ENCODE results near the gene MOCS1.

MOCS1 gene

GRCh38 chr6:39898625-39899024, 35.6 kb downstream of the MOCS1 start:
- no peak overlapping the region for H3K9ac ChIP-seq (ENCODE audit: low read depth, low read length)
- no peaks in the 10 kb centered on the region for H3K36me3 ChIP-seq (ENCODE audit: control insufficient read depth, insufficient read depth, low read length)

GRCh38 chr6:39897698-39898097, 36.6 kb downstream of the MOCS1 start:
- H3K27me3 ChIP-seq (ENCODE audit: control insufficient read depth, insufficient read depth, low read length): no peaks in the 10 kb centered on the region
- peaks cover 5% of the 10 kb centered on the region for H3K4me1 ChIP-seq (ENCODE audit: control insufficient read depth, insufficient read depth, low read length)
- H3K9ac ChIP-seq (ENCODE audit: low read depth, low read length): no peak overlapping the region
- no peaks in the 10 kb centered on the region for H3K36me3 ChIP-seq (ENCODE audit: control insufficient read depth, insufficient read depth, low read length)
- H3K4me3 ChIP-seq (ENCODE audit: low read depth, low read length): no peak overlapping the region
- no peaks in the 10 kb centered on the region for H3K9me3 ChIP-seq (ENCODE audit: control insufficient read depth, insufficient read depth, low read length)

More at GRCh38 chr6:39898625-39899024, 35.6 kb downstream of the MOCS1 start:
- Histone ChIP-seq H3K4me1 (ENCODE audit: control insufficient read depth, insufficient read depth, low read length) (peaks cover 5% of the 10 kb centered on the region), H3K27me3 (ENCODE audit: control insufficient read depth, insufficient read depth, low read length) (no peaks in the 10 kb centered on the region), H3K4me3 (ENCODE audit: low read depth, low read length) (no peak overlapping the region), H3K9me3 (ENCODE audit: control insufficient read depth, insufficient read depth, low read length) (no peaks in the 10 kb centered on the region)

DNA sequence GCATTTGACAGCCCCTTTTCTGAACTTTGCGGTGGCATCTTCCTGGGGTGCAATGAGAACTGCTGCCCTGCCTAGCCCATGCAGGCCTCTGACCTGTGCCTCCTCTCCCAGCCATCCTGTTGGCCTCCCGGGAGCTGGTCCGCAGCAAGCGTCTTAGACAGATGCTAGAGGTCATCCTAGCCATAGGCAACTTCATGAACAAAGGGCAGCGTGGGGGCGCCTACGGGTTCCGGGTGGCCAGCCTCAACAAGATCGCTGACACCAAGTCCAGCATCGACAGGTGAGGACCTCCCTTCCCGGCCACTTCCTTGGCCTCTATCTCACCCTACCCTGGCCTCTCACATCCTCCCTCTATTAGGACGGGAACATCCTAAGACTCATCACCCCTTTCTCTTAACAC, 37.6 kb downstream of the MOCS1 start:
- Histone ChIP-seq H3K9me3 (ENCODE audit: control insufficient read depth, insufficient read depth, low read length) (no peaks in the 10 kb centered on the region), H3K36me3 (ENCODE audit: control insufficient read depth, insufficient read depth, low read length) (no peaks in the 10 kb centered on the region), H3K4me1 (ENCODE audit: control insufficient read depth, insufficient read depth, low read length) (peaks cover 5% of the 10 kb centered on the region), H3K9ac (ENCODE audit: low read depth, low read length) (no peak overlapping the region), H3K27me3 (ENCODE audit: control insufficient read depth, insufficient read depth, low read length) (no peaks in the 10 kb centered on the region), H3K4me3 (ENCODE audit: low read depth, low read length) (no peak overlapping the region)

GRCh38 chr6:39893286-39893685, 41.0 kb downstream of the MOCS1 start:
- peaks cover 3% of the 10 kb centered on the region for H3K4me1 ChIP-seq (ENCODE audit: control insufficient read depth, insufficient read depth, low read length)
- no peak overlapping the region for H3K9ac ChIP-seq (ENCODE audit: low read depth, low read length)
- no peak overlapping the region for H3K4me3 ChIP-seq (ENCODE audit: low read depth, low read length)
- H3K27me3 ChIP-seq (ENCODE audit: control insufficient read depth, insufficient read depth, low read length): no peaks in the 10 kb centered on the region
- no peaks in the 10 kb centered on the region for H3K36me3 ChIP-seq (ENCODE audit: control insufficient read depth, insufficient read depth, low read length)
- H3K9me3 ChIP-seq (ENCODE audit: control insufficient read depth, insufficient read depth, low read length): no peaks in the 10 kb centered on the region

DNA sequence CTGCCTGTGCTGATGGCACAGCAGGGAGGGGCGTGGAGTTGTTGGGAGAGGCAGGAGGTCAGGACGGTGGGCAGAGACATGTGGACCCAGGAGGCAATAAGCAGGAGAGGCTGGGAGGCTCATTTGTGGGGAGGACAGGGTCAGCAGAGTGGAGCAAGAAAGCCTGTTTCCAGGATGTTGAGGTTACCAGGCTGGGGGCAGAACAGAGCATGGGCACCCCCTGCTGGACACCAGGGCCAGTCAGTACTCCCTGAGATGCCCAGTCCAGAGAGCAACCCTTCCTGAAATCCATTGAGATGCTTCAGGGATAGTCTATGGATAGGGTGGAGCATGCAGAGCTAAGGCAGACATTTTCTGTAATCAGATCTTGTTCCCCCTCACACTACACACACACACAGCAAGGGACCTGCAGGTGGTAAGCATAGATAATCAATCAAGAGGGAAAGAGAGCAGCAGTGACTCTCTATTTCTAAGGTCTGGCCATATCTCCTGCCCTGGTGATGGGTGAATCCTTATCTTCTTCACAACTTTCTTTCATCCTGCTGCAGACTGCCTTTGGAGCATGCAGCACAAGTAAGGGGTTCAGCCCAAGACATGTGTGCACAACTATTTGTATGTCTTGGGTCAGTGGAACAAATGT, 41.7 kb downstream of the MOCS1 start:
- H3K27me3 ChIP-seq (ENCODE audit: control insufficient read depth, insufficient read depth, low read length): no peaks in the 10 kb centered on the region
- no peak overlapping the region for H3K9ac ChIP-seq (ENCODE audit: low read depth, low read length)
- H3K4me3 ChIP-seq (ENCODE audit: low read depth, low read length): no peak overlapping the region
- H3K9me3 ChIP-seq (ENCODE audit: control insufficient read depth, insufficient read depth, low read length): no peaks in the 10 kb centered on the region
- no peaks in the 10 kb centered on the region for H3K4me1 ChIP-seq (ENCODE audit: control insufficient read depth, insufficient read depth, low read length)
- no peaks in the 10 kb centered on the region for H3K36me3 ChIP-seq (ENCODE audit: control insufficient read depth, insufficient read depth, low read length)

DNA sequence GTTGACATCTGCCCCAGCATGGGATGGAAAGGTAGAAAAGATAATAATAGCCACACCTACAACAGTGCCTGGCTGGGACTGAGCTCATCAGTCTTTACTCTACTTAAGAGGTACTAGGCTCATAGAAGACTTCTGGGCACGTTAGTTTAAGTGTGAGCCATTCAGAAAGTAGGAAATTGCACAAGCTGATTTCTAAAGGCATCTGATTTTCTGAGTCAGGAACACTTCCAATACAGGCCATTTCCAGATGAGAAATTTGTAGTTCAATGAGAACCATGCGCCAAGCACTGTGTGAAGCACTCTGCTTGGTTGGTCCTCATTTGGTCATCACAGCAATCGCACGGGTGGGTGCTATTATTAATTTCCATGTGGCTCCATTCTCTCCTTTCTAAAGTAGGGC, 42.3 kb downstream of the MOCS1 start:
- H3K4me3 ChIP-seq (ENCODE audit: low read depth, low read length): no peak overlapping the region
- H3K9ac ChIP-seq (ENCODE audit: low read depth, low read length): no peak overlapping the region
- H3K4me1 ChIP-seq (ENCODE audit: control insufficient read depth, insufficient read depth, low read length): no peaks in the 10 kb centered on the region

DNA sequence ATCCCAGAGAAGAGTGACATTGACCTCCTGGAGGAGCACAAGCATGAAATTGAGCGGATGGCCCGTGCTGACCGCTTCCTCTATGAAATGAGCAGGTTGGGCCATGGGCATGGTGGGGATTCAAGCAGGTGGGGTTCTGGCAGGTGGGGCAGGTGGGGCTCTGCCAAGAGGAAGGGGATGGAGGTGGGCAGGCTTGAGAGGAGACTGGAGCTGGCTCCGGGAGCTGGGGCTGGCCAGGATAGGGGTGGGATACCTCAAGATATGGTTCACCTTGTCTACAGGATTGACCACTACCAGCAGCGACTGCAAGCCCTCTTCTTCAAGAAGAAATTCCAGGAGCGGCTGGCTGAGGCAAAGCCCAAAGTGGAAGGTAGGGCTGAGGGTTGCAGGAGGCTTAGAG, 42.9 kb downstream of the MOCS1 start:
- no peak overlapping the region for H3K9ac ChIP-seq (ENCODE audit: low read depth, low read length)
- no peaks in the 10 kb centered on the region for H3K4me1 ChIP-seq (ENCODE audit: control insufficient read depth, insufficient read depth, low read length)
- no peaks in the 10 kb centered on the region for H3K36me3 ChIP-seq (ENCODE audit: control insufficient read depth, insufficient read depth, low read length)
- H3K27me3 ChIP-seq (ENCODE audit: control insufficient read depth, insufficient read depth, low read length): no peaks in the 10 kb centered on the region
- no peaks in the 10 kb centered on the region for H3K9me3 ChIP-seq (ENCODE audit: control insufficient read depth, insufficient read depth, low read length)
- no peak overlapping the region for H3K4me3 ChIP-seq (ENCODE audit: low read depth, low read length)

More for the DNA sequence above, 42.3 kb downstream of the MOCS1 start:
- Histone ChIP-seq H3K36me3 (ENCODE audit: control insufficient read depth, insufficient read depth, low read length) (no peaks in the 10 kb centered on the region), H3K9me3 (ENCODE audit: control insufficient read depth, insufficient read depth, low read length) (no peaks in the 10 kb centered on the region), H3K27me3 (ENCODE audit: control insufficient read depth, insufficient read depth, low read length) (no peaks in the 10 kb centered on the region)

DNA sequence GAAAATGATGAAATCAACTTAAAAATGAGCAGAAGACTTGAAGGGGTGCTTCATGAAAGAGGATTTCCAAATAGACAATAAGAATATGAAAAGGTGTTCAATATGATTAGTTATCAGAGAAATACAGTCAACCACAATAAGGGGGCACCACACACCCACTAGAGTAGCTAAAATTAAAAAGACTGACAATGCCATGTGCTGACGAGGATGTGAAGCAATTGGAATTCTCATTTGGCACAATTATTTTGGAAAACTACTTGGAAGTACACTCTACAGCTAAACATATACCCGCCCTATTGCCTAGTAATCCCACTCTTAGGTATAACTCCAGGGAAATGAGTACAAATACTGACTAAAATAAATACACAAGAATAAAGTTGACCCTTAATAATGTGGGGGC, 45.0 kb downstream of the MOCS1 start:
- Histone ChIP-seq H3K4me1 (ENCODE audit: control insufficient read depth, insufficient read depth, low read length) (no peaks in the 10 kb centered on the region), H3K4me3 (ENCODE audit: low read depth, low read length) (no peak overlapping the region), H3K9me3 (ENCODE audit: control insufficient read depth, insufficient read depth, low read length) (no peaks in the 10 kb centered on the region), H3K27me3 (ENCODE audit: control insufficient read depth, insufficient read depth, low read length) (no peaks in the 10 kb centered on the region), H3K36me3 (ENCODE audit: control insufficient read depth, insufficient read depth, low read length) (no peaks in the 10 kb centered on the region), H3K9ac (ENCODE audit: low read depth, low read length) (no peak overlapping the region)

DNA sequence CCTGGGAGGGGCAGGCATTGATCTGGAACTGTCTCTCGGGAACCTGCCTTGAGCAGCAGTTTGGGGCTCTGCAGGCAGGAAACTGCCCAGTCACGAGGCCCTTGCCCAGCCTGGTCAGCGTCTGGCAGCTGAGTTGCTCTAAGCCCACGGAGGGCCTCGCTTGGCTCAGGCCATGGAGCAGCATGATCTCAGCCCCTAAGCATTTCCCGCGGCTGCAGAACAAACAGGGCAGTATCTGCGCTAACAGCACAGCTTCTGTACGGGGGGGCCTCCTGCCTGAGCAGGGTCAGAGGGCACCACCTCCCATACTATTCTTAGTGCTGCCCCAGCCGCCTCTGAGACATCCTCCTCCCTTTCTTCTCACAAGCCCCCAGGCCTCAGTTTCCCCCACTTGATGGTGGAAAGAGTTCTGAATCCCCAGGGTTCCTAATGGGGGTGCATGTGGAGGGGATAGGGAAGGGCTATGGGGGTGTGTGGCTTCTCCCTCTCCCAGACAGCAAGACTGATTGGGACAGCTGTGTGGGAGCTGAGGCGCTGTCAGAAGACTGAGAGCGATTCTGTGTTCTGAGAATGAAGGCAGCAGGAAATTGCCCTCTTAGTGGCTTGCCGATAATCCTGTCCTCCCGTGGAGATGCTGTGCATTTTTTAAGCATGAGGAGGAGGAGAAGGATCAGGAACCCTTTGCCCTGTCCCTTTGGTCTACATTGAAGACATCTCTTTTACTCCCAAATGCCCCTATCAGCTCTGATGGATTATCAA, 46.4 kb downstream of the MOCS1 start:
- H3K36me3 ChIP-seq (ENCODE audit: control insufficient read depth, insufficient read depth, low read length): no peaks in the 10 kb centered on the region
- H3K4me3 ChIP-seq (ENCODE audit: low read depth, low read length): no peak overlapping the region
- H3K9me3 ChIP-seq (ENCODE audit: control insufficient read depth, insufficient read depth, low read length): no peaks in the 10 kb centered on the region
- no peaks in the 10 kb centered on the region for H3K4me1 ChIP-seq (ENCODE audit: control insufficient read depth, insufficient read depth, low read length)
- H3K9ac ChIP-seq (ENCODE audit: low read depth, low read length): no peak overlapping the region
- no peaks in the 10 kb centered on the region for H3K27me3 ChIP-seq (ENCODE audit: control insufficient read depth, insufficient read depth, low read length)

- H3K4me1 ChIP-seq (ENCODE audit: control insufficient read depth, insufficient read depth, low read length): no peaks in the 10 kb centered on the region
- no peaks in the 10 kb centered on the region for H3K27me3 ChIP-seq (ENCODE audit: control insufficient read depth, insufficient read depth, low read length)
- H3K9me3 ChIP-seq (ENCODE audit: control insufficient read depth, insufficient read depth, low read length): no peaks in the 10 kb centered on the region
- no peaks in the 10 kb centered on the region for H3K36me3 ChIP-seq (ENCODE audit: control insufficient read depth, insufficient read depth, low read length)
- H3K9ac ChIP-seq (ENCODE audit: low read depth, low read length): no peak overlapping the region
- H3K4me3 ChIP-seq (ENCODE audit: low read depth, low read length): no peak overlapping the region
Observed at GRCh38 chr6:39886871-39887270, 47.4 kb downstream of the MOCS1 start.

DNA sequence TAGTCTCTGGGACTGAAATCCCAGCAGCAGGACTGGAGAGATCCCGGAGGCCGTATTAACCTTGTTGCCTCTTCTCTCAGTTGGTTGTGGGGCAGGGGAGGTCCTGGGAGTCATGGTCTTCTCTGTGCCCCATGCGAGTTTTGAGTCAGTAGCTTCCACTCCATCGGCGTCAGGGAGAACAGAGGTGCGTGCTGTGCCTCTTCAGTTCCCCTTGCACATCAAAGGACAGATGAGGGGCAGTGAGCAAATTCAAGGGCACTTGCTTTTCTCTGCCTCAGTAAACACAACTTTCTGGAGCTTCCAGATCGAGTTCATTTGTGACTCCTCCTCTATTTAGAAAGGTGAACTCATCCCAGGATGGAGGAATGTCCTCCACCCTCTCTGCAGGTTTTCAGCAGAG, 48.6 kb downstream of the MOCS1 start:
- H3K9ac ChIP-seq (ENCODE audit: low read depth, low read length): no peak overlapping the region
- no peaks in the 10 kb centered on the region for H3K9me3 ChIP-seq (ENCODE audit: control insufficient read depth, insufficient read depth, low read length)
- H3K4me1 ChIP-seq (ENCODE audit: control insufficient read depth, insufficient read depth, low read length): no peaks in the 10 kb centered on the region
- no peak overlapping the region for H3K4me3 ChIP-seq (ENCODE audit: low read depth, low read length)
- no peaks in the 10 kb centered on the region for H3K27me3 ChIP-seq (ENCODE audit: control insufficient read depth, insufficient read depth, low read length)
- no peaks in the 10 kb centered on the region for H3K36me3 ChIP-seq (ENCODE audit: control insufficient read depth, insufficient read depth, low read length)

DNA sequence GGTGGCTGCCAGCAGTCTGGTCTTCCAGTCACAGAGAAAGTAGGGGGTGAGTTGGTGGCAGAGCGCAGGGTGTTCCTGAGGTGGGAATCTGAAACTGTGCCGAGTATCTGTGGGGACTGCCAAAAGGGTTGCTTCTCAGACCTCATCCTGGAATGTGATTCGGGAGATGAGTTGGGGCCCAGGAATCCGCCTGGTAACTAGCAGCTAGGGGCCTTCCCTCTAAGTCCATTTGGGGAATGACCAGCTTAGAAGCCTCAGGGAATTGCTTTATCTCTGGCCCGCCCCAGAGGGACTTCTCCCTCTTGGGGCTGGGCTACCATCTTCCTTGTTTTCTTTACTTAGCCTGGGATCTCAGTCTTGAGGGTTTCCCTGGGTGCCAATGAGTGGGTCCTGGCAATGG, 49.6 kb downstream of the MOCS1 start:
- Histone ChIP-seq H3K36me3 (ENCODE audit: control insufficient read depth, insufficient read depth, low read length) (no peaks in the 10 kb centered on the region), H3K4me1 (ENCODE audit: control insufficient read depth, insufficient read depth, low read length) (no peaks in the 10 kb centered on the region), H3K27me3 (ENCODE audit: control insufficient read depth, insufficient read depth, low read length) (no peaks in the 10 kb centered on the region), H3K4me3 (ENCODE audit: low read depth, low read length) (no peak overlapping the region), H3K9ac (ENCODE audit: low read depth, low read length) (no peak overlapping the region), H3K9me3 (ENCODE audit: control insufficient read depth, insufficient read depth, low read length) (no peaks in the 10 kb centered on the region)

All from iPS-15b (cell line).